NOMO-1 treated with DMSO at 0.1 percent for 48 hours (cell line): ENCODE data around the gene METAP1D.
"Not testable (repeated sequence)": the region's sequence is repeated elsewhere in the genome, so short reads cannot be mapped to it uniquely, and the experiment has no call there.

Experiments
- DNase-seq: peaks from one replicate; lab custom pipeline; 2025; ENCODE audit not compliant: unreplicated experiment; lab: John Stamatoyannopoulos, UW

The METAP1D gene

GRCh38 chr2:172100935-172101820 is 101.4 kb downstream of the METAP1D start:
- no peak for DNase-seq

- no peak for DNase-seq
Measured at GRCh38 chr2:172101821-172102390, 102.2 kb downstream of the METAP1D start.

- peak; percentile 85 for DNase-seq
Measured at GRCh38 chr2:172102391-172103359, 102.9 kb downstream of the METAP1D start, which contains the start of gene DLX2. DLX2 (minus strand) TSS chr2:172102900; CDS start chr2:172102538, 362 bp downstream.

- peak; percentile 58 for DNase-seq
Measured at GRCh38 chr2:172103471-172104272, 103.9 kb downstream of the METAP1D start.

- no peak for DNase-seq
Measured at GRCh38 chr2:172105471-172106107, 105.8 kb downstream of the METAP1D start.

- DNase-seq, result peak; percentile 71
Measured at GRCh38 chr2:172106108-172106961, 106.6 kb downstream of the METAP1D start.

GRCh38 chr2:172107690-172108586 is 108.2 kb downstream of the METAP1D start:
- no peak for DNase-seq

- DNase-seq, result no peak
Measured at GRCh38 chr2:172108587-172108930, 108.8 kb downstream of the METAP1D start.

GRCh38 chr2:172109256-172109987 is 109.7 kb downstream of the METAP1D start:
- no peak for DNase-seq

- no peak for DNase-seq
Measured at GRCh38 chr2:172109988-172110811, 110.4 kb downstream of the METAP1D start.

- no peak for DNase-seq
Measured at GRCh38 chr2:172113617-172114016, 113.9 kb downstream of the METAP1D start.

GRCh38 chr2:172114176-172114575 is 114.4 kb downstream of the METAP1D start:
- not testable (repeated sequence) for DNase-seq

GRCh38 chr2:172114579-172114978 is 114.8 kb downstream of the METAP1D start:
- no peak for DNase-seq

GRCh38 chr2:172116107-172116506 is 116.4 kb downstream of the METAP1D start:
- DNase-seq, result no peak

GRCh38 chr2:172119089-172119488 is 119.3 kb downstream of the METAP1D start:
- peak; percentile 24 for DNase-seq

GRCh38 chr2:172120118-172120517 is 120.4 kb downstream of the METAP1D start:
- no peak for DNase-seq
